HepG2 (cell line): Measurements from ENCODE around the gene UCP2. TPM values are rescaled to one million over a fixed set of nuclear protein-coding genes. Genes with fewer than 3 reads are reported as not detected.

Source experiments
- KIAA2018 ChIP-seq: sonication (generic); formaldehyde crosslinking; IDR thresholded peaks from 2 replicates; pipeline ENCODE4 v1.5.0; 2020; ENCODE audit warnings: mild to moderate bottlenecking, missing genetic modification reagents, borderline replicate concordance
- RXRB ChIP-seq: IDR thresholded peaks from 2 replicates; pipeline ENCODE4 v1.6.1; 2016; ENCODE audit warnings: borderline replicate concordance, missing genetic modification reagents, missing compliant biosample characterization
- TCF7 ChIP-seq: sonication (generic); IDR thresholded peaks from 2 replicates; pipeline ENCODE4 v1.6.1; 2016; ENCODE audit warnings: antibody characterized with exemption, low read depth
- TOPORS ChIP-seq: sonication (generic); formaldehyde crosslinking; IDR thresholded peaks from 2 replicates; pipeline ENCODE4 v1.8.0; 2023; ENCODE audit warnings: mild to moderate bottlenecking, missing genetic modification reagents
- ZBTB10 ChIP-seq: sonication (generic); formaldehyde crosslinking; IDR thresholded peaks from 2 replicates; pipeline ENCODE4 v1.4.0; 2020; ENCODE audit warnings: missing genetic modification reagents, borderline replicate concordance
- ZNF564 ChIP-seq: sonication (generic); formaldehyde crosslinking; IDR thresholded peaks from 2 replicates; pipeline ENCODE4 v1.8.1; 2023; ENCODE audit warnings: mild to moderate bottlenecking, missing genetic modification reagents
- ZNF629 ChIP-seq: sonication (generic); formaldehyde crosslinking; conservative IDR thresholded peaks from 2 replicates; pipeline ENCODE4 v1.5.0; 2020; ENCODE audit warnings: missing genetic modification reagents
- polyA plus RNA-seq, 8 experiments: library from polyadenylated mRNA; depleted of rRNA in 3 of 8; stranded (reverse) in 7 of 8; unstranded in 1 of 8; fragments of >200 nt; fragmentation: Illumina TruSeq in 4 of 8; extraction: Trizol in 4 of 8; gene quantifications; 2 replicates each; pipeline versions ENCODE4 v1.2.1 to v1.2.3, GENCODE V29; 2011 to 2016; ENCODE audit warnings: low read depth in 4 of 8, missing spikeins in 1 of 8, mixed read lengths in 1 of 8; ENCODE audit not compliant: insufficient read depth in 1 of 8
- total RNA-seq, 5 experiments: library from RNA; depleted of rRNA; stranded (reverse); fragments of >200 nt; fragmentation: Illumina TruSeq; extraction: Trizol; gene quantifications; 2 replicates each; pipeline ENCODE4 v1.2.3, GENCODE V29; 2016; ENCODE audit warnings: low read depth in 1 of 5
- TF ChIP-seq, protein P1 (sequence below): sonication (generic); formaldehyde crosslinking; IDR thresholded peaks from 2 replicates; pipeline ENCODE4 v1.8.1; 2023; ENCODE audit warnings: mild to moderate bottlenecking, missing genetic modification reagents
- TF ChIP-seq, protein P2 (sequence below): sonication (generic); formaldehyde crosslinking; IDR thresholded peaks from 2 replicates; pipeline ENCODE4 v1.5.0; 2020; ENCODE audit warnings: missing genetic modification reagents, mild to moderate bottlenecking, borderline replicate concordance
- TF ChIP-seq, protein P3 (sequence below): sonication (generic); formaldehyde crosslinking; IDR thresholded peaks from 2 replicates; pipeline ENCODE4 v1.5.0; 2020; ENCODE audit warnings: missing genetic modification reagents, mild to moderate bottlenecking, borderline replicate concordance

UCP2 gene
- total and polyA plus RNA-seq, 2 of the 13 experiments (the other 11 are each of a cell fraction or from before 2014, with no cell fraction given), result 2.7 to 3.2 TPM

GRCh38 chr11:74018331-74019005, 35.8 kb upstream of the UCP2 start (continued):
- TF ChIP-seq KIAA2018 (CRISPR knock-in tag), result no peak
- TF ChIP-seq, protein P1, sequence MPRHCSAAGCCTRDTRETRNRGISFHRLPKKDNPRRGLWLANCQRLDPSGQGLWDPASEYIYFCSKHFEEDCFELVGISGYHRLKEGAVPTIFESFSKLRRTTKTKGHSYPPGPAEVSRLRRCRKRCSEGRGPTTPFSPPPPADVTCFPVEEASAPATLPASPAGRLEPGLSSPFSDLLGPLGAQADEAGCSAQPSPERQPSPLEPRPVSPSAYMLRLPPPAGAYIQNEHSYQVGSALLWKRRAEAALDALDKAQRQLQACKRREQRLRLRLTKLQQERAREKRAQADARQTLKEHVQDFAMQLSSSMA, result 0 out of 2 replicates have a peak, but pooled peaks have one; percentile 46
- peak; percentile 96 for TF ChIP-seq RXRB (CRISPR knock-in tag)
- TF ChIP-seq, protein P2, sequence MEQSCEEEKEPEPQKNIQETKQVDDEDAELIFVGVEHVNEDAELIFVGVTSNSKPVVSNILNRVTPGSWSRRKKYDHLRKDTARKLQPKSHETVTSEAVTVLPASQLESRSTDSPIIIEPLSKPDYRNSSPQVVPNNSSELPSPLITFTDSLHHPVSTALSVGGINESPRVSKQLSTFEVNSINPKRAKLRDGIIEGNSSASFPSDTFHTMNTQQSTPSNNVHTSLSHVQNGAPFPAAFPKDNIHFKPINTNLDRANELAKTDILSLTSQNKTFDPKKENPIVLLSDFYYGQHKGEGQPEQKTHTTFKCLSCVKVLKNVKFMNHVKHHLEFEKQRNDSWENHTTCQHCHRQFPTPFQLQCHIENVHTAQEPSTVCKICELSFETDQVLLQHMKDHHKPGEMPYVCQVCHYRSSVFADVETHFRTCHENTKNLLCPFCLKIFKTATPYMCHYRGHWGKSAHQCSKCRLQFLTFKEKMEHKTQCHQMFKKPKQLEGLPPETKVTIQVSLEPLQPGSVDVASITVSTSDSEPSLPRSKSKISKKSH (CRISPR knock-in tag), result no peak
- TF ChIP-seq, protein P3, sequence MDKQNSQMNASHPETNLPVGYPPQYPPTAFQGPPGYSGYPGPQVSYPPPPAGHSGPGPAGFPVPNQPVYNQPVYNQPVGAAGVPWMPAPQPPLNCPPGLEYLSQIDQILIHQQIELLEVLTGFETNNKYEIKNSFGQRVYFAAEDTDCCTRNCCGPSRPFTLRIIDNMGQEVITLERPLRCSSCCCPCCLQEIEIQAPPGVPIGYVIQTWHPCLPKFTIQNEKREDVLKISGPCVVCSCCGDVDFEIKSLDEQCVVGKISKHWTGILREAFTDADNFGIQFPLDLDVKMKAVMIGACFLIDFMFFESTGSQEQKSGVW (CRISPR knock-in tag), result no peak
- 0 out of 2 replicates have a peak, but pooled peaks have one; percentile 22 for TF ChIP-seq ZNF629 (CRISPR knock-in tag)
- TF ChIP-seq TCF7, result no peak
- 0 out of 2 replicates have a peak, but pooled peaks have one; percentile 31 for TF ChIP-seq TOPORS
- no peak for TF ChIP-seq ZNF564 (CRISPR knock-in tag)
- TF ChIP-seq ZBTB10 (CRISPR knock-in tag), result peak; percentile 66; the same call in 1 of the 2 replicates
